Endodermal cell (in vitro differentiated cells): ENCODE results near the gene INO80C. TPM values are rescaled to one million over a fixed set of nuclear protein-coding genes. Genes with fewer than 3 reads are reported as not detected.

ENCODE experiments used
- DNase-seq: peaks from one replicate; pipeline ENCODE4 v3.0.0-alpha.2; 2017
- H3K27ac ChIP-seq: 2 replicates; pipeline ENCODE4 v1.5.1; 2013; ENCODE audit warnings: mild to moderate bottlenecking, low read depth, low read length, moderate library complexity
- H3K27me3 ChIP-seq: 2 replicates; pipeline ENCODE4 v1.6.1; 2013; ENCODE audit warnings: mild to moderate bottlenecking, low read length, moderate library complexity; ENCODE audit not compliant: insufficient read depth, control insufficient read depth, poor library complexity, severe bottlenecking
- H3K36me3 ChIP-seq: 2 replicates; pipeline ENCODE4 v1.7.0; 2013; ENCODE audit warnings: mild to moderate bottlenecking, low read length, moderate library complexity; ENCODE audit not compliant: control insufficient read depth, insufficient read depth
- H3K4me1 ChIP-seq: one replicate; pipeline ENCODE4 v1.7.0; 2013; ENCODE audit warnings: low read length; ENCODE audit not compliant: control insufficient read depth, insufficient read depth
- H3K4me3 ChIP-seq: 2 replicates; pipeline ENCODE4 v1.5.1; 2013; ENCODE audit warnings: mild to moderate bottlenecking, low read length, moderate library complexity
- H3K9ac ChIP-seq: 2 replicates; pipeline ENCODE4 v1.6.1; 2013; ENCODE audit warnings: mild to moderate bottlenecking, low read length, moderate library complexity; ENCODE audit not compliant: poor library complexity, severe bottlenecking; ENCODE audit errors: extremely low read depth
- H3K9me3 ChIP-seq: 2 replicates; pipeline ENCODE4 v1.6.1; 2013; ENCODE audit warnings: mild to moderate bottlenecking, low read length, moderate library complexity; ENCODE audit not compliant: control insufficient read depth
- H3K27ac Mint-ChIP-seq: 2 replicates; pipeline ENCODE4 v1.8.0; 2020; ENCODE audit warnings: mixed read lengths
- H3K27me3 Mint-ChIP-seq: 2 replicates; pipeline ENCODE4 v1.8.0; 2021; ENCODE audit warnings: mild to moderate bottlenecking, mixed read lengths; ENCODE audit not compliant: insufficient read depth
- H3K36me3 Mint-ChIP-seq: 2 replicates; pipeline ENCODE4 v1.8.0; 2020; ENCODE audit warnings: low read depth, mixed read lengths
- H3K4me1 Mint-ChIP-seq: 2 replicates; pipeline ENCODE4 v1.8.0; 2020; ENCODE audit warnings: mixed read lengths
- H3K4me3 Mint-ChIP-seq: 2 replicates; pipeline ENCODE4 v1.8.0; 2020; ENCODE audit warnings: mild to moderate bottlenecking, moderate library complexity, mixed read lengths
- H3K9me3 Mint-ChIP-seq: 2 replicates; pipeline ENCODE4 v1.8.0; 2020; ENCODE audit warnings: mild to moderate bottlenecking, mixed read lengths
- CTCF ChIP-seq: fragments of 200-600 bp; sonication (generic); conservative IDR thresholded peaks from 2 replicates; pipeline ENCODE4 v1.5.0; 2021; ENCODE audit warnings: antibody characterized with exemption, mild to moderate bottlenecking
- WGBS, 2 experiments: methylation state at CpG; one replicate each; pipeline versions ENCODE4 v1.1.5 to v1.1.7; 2013; ENCODE audit warnings: missing lambda C conversion rate in 2 of 2, mixed read lengths in 1 of 2; ENCODE audit not compliant: insufficient coverage in 1 of 2, insufficient read length in 1 of 2; 5-methylcytosine and 5-hydroxymethylcytosine counted together
- total RNA-seq, 2 donors: library from RNA; stranded (reverse); fragmentation: NEBNext Ultra II Directional in 1 of 2; extraction: Animal tissue kit (Norgen Biotek cat#: 25700) in 1 of 2; gene quantifications; 2 replicates in 1 of 2; 3 replicates in 1 of 2; pipeline ENCODE4 v1.2.1, GENCODE V29; 2021

The INO80C gene
- total RNA-seq, 2 donors from 2014 or later: 31.1 to 31.9 TPM

GRCh38 chr18:35451032-35451431 lies 46.7 kb downstream of the INO80C start:
- TF ChIP-seq CTCF: no peak
- Histone ChIP-seq H3K4me1 (no peaks in the 10 kb centered on the region), H3K4me3 (no peak overlapping the region), H3K9me3 (no peaks in the 10 kb centered on the region), H3K9ac (no peak overlapping the region), H3K36me3 (no peaks in the 10 kb centered on the region), H3K27me3 (no peaks in the 10 kb centered on the region), H3K27ac (no peak overlapping the region)
- no peak for DNase-seq
- H3K4me1 Mint-ChIP-seq: peaks cover 10% of the 10 kb centered on the region
- no peak overlapping the region for H3K27ac Mint-ChIP-seq
- H3K9me3 Mint-ChIP-seq: peaks cover 2% of the 10 kb centered on the region
- 93 to 97% methylated on average over 3 of the region's 3 CpGs for WGBS, 2 experiments
- H3K36me3 Mint-ChIP-seq: no peaks in the 10 kb centered on the region
- H3K27me3 Mint-ChIP-seq: no peaks in the 10 kb centered on the region
- no peak overlapping the region for H3K4me3 Mint-ChIP-seq

GRCh38 chr18:35444636-35445035 lies 53.1 kb downstream of the INO80C start:
- WGBS, 2 experiments: 85 to 92% methylated on average over 4 to 6 of the region's 6 CpGs
- Histone ChIP-seq H3K4me3 (no peak overlapping the region), H3K9me3 (no peaks in the 10 kb centered on the region), H3K27me3 (no peaks in the 10 kb centered on the region), H3K27ac (no peak overlapping the region), H3K36me3 (no peaks in the 10 kb centered on the region), H3K4me1 (peaks cover 2% of the 10 kb centered on the region), H3K9ac (no peak overlapping the region)
- TF ChIP-seq CTCF: no peak
- peaks cover 26% of the 10 kb centered on the region for H3K4me1 Mint-ChIP-seq
- H3K9me3 Mint-ChIP-seq: no peaks in the 10 kb centered on the region
- no peaks in the 10 kb centered on the region for H3K27me3 Mint-ChIP-seq
- H3K36me3 Mint-ChIP-seq: no peaks in the 10 kb centered on the region
- DNase-seq: no peak
- H3K27ac Mint-ChIP-seq: no peak overlapping the region
- no peak overlapping the region for H3K4me3 Mint-ChIP-seq

GRCh38 chr18:35443847-35444246 lies 53.9 kb downstream of the INO80C start:
- WGBS, 2 experiments: 92% methylated on average over 2 of the region's 2 CpGs; no CpG with 5 or more reads in 1 of the 2 experiments

More at GRCh38 chr18:35443847-35444246, 53.9 kb downstream of the INO80C start:
- peaks cover 28% of the 10 kb centered on the region for H3K4me1 Mint-ChIP-seq
- DNase-seq: no peak
- no peak overlapping the region for H3K27ac Mint-ChIP-seq
- Histone ChIP-seq H3K27ac (no peak overlapping the region), H3K27me3 (no peaks in the 10 kb centered on the region), H3K4me1 (peaks cover 5% of the 10 kb centered on the region), H3K36me3 (no peaks in the 10 kb centered on the region), H3K9me3 (no peaks in the 10 kb centered on the region), H3K4me3 (no peak overlapping the region), H3K9ac (no peak overlapping the region)
- H3K36me3 Mint-ChIP-seq: no peaks in the 10 kb centered on the region
- H3K9me3 Mint-ChIP-seq: no peaks in the 10 kb centered on the region
- H3K4me3 Mint-ChIP-seq: no peak overlapping the region
- TF ChIP-seq CTCF: no peak
- no peaks in the 10 kb centered on the region for H3K27me3 Mint-ChIP-seq
